ENCODE data around the gene PAPPA2.

PAPPA2 gene

DNA sequence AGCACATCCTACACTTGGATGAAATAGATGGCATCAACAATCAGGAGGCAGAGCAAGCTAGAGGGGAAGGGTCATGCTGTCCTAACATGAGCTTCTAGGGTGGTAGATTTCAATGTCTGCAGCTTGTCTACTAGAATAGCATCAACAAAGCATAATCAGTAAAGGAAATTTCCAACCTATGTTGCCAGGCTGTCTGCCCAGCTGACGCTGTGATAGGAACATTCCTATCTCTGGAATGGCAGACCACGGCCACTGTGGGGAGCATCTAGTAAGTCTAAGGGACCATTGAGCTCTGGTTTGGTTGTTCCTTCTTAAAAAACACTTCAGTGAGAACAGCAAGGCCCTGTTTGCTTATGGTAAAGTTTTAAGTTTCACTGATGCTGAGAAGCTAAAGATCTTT is 206.8 kb downstream of the PAPPA2 start:
- H3K79me2 ChIP-seq (ENCODE audit: insufficient read depth, low read length): no peaks in the 10 kb centered on the region
- TF ChIP-seq EZH2phosphoT487 (conservative IDR thresholded peaks at IDR 0.05; ENCODE audit: low read length): no peak
- TF ChIP-seq, protein P1, sequence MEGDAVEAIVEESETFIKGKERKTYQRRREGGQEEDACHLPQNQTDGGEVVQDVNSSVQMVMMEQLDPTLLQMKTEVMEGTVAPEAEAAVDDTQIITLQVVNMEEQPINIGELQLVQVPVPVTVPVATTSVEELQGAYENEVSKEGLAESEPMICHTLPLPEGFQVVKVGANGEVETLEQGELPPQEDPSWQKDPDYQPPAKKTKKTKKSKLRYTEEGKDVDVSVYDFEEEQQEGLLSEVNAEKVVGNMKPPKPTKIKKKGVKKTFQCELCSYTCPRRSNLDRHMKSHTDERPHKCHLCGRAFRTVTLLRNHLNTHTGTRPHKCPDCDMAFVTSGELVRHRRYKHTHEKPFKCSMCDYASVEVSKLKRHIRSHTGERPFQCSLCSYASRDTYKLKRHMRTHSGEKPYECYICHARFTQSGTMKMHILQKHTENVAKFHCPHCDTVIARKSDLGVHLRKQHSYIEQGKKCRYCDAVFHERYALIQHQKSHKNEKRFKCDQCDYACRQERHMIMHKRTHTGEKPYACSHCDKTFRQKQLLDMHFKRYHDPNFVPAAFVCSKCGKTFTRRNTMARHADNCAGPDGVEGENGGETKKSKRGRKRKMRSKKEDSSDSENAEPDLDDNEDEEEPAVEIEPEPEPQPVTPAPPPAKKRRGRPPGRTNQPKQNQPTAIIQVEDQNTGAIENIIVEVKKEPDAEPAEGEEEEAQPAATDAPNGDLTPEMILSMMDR (IDR thresholded peaks at IDR 0.05; ENCODE audit: insufficient read depth, low read length, poor library complexity, severe bottlenecking): no peak
- H3K9ac ChIP-seq (ENCODE audit: low read length): no peak overlapping the region
- no peaks in the 10 kb centered on the region for H3K9me2 ChIP-seq (replicated peaks; ENCODE audit: insufficient read depth, low read length)
- no peak overlapping the region for H2AFZ ChIP-seq (ENCODE audit: low read depth, low read length, severe bottlenecking)
- H3K4me2 ChIP-seq (ENCODE audit: low read depth, low read length, poor library complexity, severe bottlenecking): no peak overlapping the region
- H3K9me3 ChIP-seq (ENCODE audit: insufficient read depth, low read length): no peaks in the 10 kb centered on the region
- no peaks in the 10 kb centered on the region for H3K36me3 ChIP-seq (ENCODE audit: low read length)
- H3F3A ChIP-seq (ENCODE audit: insufficient read depth): no peaks in the 10 kb centered on the region
- no peaks in the 10 kb centered on the region for H3K27me3 ChIP-seq (ENCODE audit: low read length)
- no peak overlapping the region for H3K27ac ChIP-seq (ENCODE audit: low read depth, low read length)
- H3K4me3 ChIP-seq (ENCODE audit: insufficient read depth, low read length, poor library complexity, severe bottlenecking): no peak overlapping the region
- H4K20me1 ChIP-seq (ENCODE audit: low read depth, low read length): no peaks in the 10 kb centered on the region

DNA sequence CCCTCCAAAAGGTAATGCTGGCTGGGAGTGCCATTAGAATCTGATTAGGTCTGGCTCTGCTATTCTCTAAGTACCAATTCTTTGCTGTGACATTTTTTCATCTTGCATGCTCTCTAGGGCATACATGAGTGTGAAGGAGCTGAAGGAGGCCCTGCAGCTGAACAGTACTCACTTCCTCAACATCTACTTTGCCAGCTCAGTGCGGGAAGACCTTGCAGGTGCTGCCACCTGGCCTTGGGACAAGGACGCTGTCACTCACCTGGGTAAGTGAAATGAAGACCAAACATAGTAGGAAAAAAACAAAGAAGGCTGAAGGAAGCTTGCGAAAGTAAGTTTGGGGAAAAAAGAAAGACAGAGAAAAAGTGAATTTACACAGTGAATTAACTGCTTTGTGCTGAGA is 207.9 kb downstream of the PAPPA2 start:
- Histone ChIP-seq H2AFZ (ENCODE audit: low read depth, low read length, severe bottlenecking) (no peak overlapping the region), H3K79me2 (ENCODE audit: insufficient read depth, low read length) (no peaks in the 10 kb centered on the region), H3K27me3 (ENCODE audit: low read length) (no peaks in the 10 kb centered on the region), H3K36me3 (ENCODE audit: low read length) (no peaks in the 10 kb centered on the region), H3K9me2 (replicated peaks; ENCODE audit: insufficient read depth, low read length) (no peaks in the 10 kb centered on the region), H3K27ac (ENCODE audit: low read depth, low read length) (no peak overlapping the region), H3K4me3 (ENCODE audit: insufficient read depth, low read length, poor library complexity, severe bottlenecking) (no peak overlapping the region), H3K9ac (ENCODE audit: low read length) (no peak overlapping the region), H3K9me3 (ENCODE audit: insufficient read depth, low read length) (no peaks in the 10 kb centered on the region), H4K20me1 (ENCODE audit: low read depth, low read length) (no peaks in the 10 kb centered on the region), H3F3A (ENCODE audit: insufficient read depth) (no peaks in the 10 kb centered on the region), H3K4me2 (ENCODE audit: low read depth, low read length, poor library complexity, severe bottlenecking) (no peak overlapping the region)
- TF ChIP-seq EZH2phosphoT487 (conservative IDR thresholded peaks at IDR 0.05; ENCODE audit: low read length): no peak
- TF ChIP-seq, protein P1 (IDR thresholded peaks at IDR 0.05; ENCODE audit: insufficient read depth, low read length, poor library complexity, severe bottlenecking): no peak

DNA sequence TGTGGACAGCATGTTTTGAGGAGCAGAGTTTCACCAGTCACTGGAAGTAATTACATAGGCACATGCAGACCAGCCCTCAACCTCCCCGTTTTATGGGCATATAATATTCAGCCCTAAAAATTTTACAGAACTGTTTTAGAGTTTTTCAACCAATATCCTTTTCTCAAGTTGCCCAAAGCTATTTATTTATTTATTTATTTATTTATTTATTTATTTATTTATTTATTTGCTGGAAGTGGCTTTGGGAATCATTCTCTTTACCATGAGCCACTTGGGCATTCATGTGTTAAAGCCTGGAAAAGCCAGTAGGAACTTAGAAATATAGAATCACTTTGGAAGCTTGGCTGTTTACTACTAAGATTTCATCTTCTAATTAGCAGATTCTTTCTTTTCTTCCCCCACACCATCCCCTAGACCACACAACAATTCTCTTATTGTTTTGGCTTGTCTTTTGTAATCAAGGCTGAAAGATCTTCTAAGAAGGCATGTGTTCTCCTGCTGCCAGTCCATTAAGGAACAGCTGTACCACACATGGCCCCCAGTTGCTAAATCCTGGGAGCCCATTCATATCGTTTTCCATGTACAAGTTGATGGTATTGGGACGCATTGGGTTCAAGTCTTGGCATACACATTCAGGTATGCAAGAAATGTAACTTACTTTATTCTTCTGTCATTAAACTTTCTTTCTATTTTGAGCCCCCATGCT is 220.0 kb downstream of the PAPPA2 start:
- Histone ChIP-seq H3F3A (ENCODE audit: insufficient read depth) (no peaks in the 10 kb centered on the region), H3K27ac (ENCODE audit: low read depth, low read length) (no peak overlapping the region), H3K9me2 (replicated peaks; ENCODE audit: insufficient read depth, low read length) (no peaks in the 10 kb centered on the region), H3K36me3 (ENCODE audit: low read length) (no peaks in the 10 kb centered on the region), H3K9me3 (ENCODE audit: insufficient read depth, low read length) (no peaks in the 10 kb centered on the region), H2AFZ (ENCODE audit: low read depth, low read length, severe bottlenecking) (no peak overlapping the region), H3K4me3 (ENCODE audit: insufficient read depth, low read length, poor library complexity, severe bottlenecking) (no peak overlapping the region), H3K79me2 (ENCODE audit: insufficient read depth, low read length) (no peaks in the 10 kb centered on the region), H3K27me3 (ENCODE audit: low read length) (no peaks in the 10 kb centered on the region), H3K9ac (ENCODE audit: low read length) (no peak overlapping the region), H3K4me2 (ENCODE audit: low read depth, low read length, poor library complexity, severe bottlenecking) (no peak overlapping the region), H4K20me1 (ENCODE audit: low read depth, low read length) (no peaks in the 10 kb centered on the region)
- no peak for TF ChIP-seq EZH2phosphoT487 (conservative IDR thresholded peaks at IDR 0.05; ENCODE audit: low read length)
- TF ChIP-seq, protein P1 (IDR thresholded peaks at IDR 0.05; ENCODE audit: insufficient read depth, low read length, poor library complexity, severe bottlenecking): no peak
